Raji (cell line): ENCODE data around the gene BAZ2B.

Source experiments
- POLR2A ChIP-seq: IDR thresholded peaks from 2 replicates; pipeline ENCODE4 v1.6.1; 2011; ENCODE audit warnings: low read depth, low read length, control low read depth; ENCODE audit not compliant: insufficient read depth

BAZ2B gene

GRCh38 chr2:159399716-159400415, 216.5 kb downstream of the BAZ2B start:
- TF ChIP-seq POLR2A, result no peak

GRCh38 chr2:159396799-159397198, 219.5 kb downstream of the BAZ2B start:
- no peak for TF ChIP-seq POLR2A

- no peak for TF ChIP-seq POLR2A
Observed at GRCh38 chr2:159382447-159383028, 233.8 kb downstream of the BAZ2B start.

DNA sequence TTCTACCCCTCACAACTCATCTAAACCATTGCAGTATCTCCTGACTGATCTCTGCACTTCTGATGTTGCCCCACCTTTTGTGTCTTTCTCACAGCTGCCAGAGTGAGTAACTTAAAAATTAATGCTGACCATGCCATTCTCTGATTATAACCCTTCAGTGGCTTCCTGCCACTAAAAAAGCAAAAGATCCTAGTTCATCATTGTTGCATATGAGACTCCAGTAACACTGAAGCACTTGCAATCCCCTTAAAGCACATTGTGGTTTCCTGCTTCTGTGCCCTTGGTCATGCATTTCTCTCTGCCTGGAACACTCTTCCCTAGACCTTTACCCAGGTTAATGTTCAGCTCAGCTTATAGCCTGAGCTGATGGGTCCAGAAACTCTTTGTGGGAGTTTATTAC, 234.8 kb downstream of the BAZ2B start:
- TF ChIP-seq POLR2A, result no peak

DNA sequence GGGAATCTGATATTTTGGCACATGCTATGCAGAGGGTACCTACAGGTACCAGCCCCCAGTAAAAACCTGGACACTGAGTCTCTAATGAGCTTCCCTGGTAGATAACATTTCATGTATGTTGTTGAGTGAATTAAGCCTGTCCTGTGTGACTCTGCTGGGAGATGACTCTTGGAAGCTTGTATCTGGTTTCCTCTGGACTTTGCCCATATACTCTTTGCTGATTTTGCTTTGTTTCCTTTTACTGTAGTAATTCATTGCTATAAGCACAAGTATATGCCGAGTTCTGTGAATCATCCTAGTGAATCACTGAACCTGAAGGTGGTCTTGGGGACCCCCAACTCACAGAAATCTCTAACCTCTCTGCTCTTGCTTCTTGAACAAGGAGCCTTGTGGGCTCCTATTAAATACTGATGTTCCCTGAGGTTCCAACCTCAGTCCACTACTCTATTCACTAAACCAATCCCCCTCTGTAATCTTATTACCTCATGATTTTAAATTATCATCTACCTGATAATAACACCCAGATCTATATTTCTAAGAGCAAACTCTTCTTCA, 235.6 kb downstream of the BAZ2B start:
- no peak for TF ChIP-seq POLR2A

DNA sequence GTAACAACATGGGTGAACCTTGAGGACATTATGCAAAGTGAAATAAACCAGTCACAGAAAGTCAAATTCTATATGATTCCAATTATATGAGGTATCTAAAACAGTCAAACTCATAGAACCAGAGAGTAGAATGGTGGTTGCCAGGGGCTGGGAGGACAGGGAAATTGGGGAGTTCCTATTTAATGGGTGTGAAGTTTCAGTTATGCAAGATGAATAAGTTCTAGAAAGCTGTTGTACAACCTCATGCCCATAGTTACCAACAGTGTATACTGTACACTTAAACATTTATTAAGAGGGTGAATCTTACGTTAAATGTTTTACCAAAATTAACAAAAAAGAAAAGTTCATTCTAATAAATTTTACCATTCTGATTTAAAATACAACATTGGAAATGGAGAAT, 237.2 kb downstream of the BAZ2B start:
- TF ChIP-seq POLR2A, result no peak

- no peak for TF ChIP-seq POLR2A
Observed at GRCh38 chr2:159375241-159375640, 241.1 kb downstream of the BAZ2B start.

DNA sequence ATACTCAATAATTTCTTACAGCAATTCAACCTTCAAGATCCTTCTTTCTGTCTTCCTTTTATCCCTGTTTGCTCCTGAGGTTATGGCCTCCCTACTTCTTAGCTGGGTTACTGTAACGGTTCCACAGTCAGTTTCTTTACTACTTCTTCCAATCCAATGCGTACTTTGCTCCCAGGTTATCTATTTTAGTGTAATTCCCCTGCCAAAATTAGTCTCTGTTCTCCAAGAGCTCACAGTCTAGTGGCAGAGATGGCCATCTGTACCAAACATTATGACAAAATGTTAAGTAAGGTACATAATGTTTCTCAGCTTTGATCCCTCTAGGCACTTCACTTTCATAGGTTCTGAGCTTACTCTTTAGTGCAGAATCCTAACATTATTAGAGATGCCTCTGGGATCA, 244.8 kb downstream of the BAZ2B start:
- no peak for TF ChIP-seq POLR2A

DNA sequence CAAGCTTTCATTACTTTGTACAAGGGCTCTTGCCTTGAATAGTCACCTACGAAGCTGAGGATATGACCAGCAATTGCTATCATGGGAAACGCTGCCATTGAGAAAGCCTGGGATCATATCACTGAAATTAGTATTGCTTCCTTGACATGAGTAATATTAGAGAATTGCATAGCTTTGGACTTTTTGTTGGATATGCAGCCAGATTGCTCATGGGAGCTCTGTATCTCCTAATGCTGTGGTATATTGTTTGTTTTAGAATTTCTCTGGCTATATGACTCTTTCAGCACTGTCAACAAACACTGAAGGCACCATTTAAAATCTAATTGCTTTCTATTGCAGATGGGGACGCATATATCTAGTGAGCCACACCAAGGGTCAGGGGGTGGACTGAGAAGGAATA, 249.8 kb downstream of the BAZ2B start:
- no peak for TF ChIP-seq POLR2A

GRCh38 chr2:159362816-159363251, 253.5 kb downstream of the BAZ2B start:
- TF ChIP-seq POLR2A, result no peak

GRCh38 chr2:159362094-159362493, 254.3 kb downstream of the BAZ2B start:
- TF ChIP-seq POLR2A, result no peak

GRCh38 chr2:159356053-159356554, 260.2 kb downstream of the BAZ2B start:
- no peak for TF ChIP-seq POLR2A

GRCh38 chr2:159351977-159352376, 264.4 kb downstream of the BAZ2B start:
- TF ChIP-seq POLR2A, result no peak

DNA sequence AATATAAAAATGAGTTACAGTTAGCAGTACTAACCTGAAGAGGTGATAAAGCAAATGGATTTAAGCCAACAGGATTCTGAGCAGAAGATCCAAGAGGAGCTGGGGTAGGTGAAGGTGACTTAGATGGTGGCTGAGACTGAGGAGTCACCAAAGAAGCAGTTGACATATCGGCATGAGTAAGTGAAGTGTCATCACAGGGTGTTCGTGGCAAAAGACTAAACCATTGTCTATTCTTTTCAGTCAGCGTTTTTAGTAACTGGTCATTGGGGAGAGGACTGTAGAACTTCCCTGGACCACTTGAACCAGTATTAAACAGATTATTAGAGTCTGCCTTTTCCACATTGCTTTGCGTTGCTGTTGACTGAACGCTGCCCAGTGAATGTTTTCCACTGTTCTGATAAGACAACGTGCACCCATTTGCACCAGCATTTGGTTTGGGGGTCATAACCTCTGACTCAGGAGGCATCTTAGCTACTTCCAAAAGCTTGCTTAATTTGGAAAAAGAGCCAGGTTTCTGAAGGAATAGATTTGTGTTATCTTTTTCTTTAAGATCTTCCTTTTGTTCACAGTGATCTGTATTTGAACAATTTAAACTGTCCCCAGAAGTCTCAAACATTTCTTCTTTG, 266.6 kb downstream of the BAZ2B start:
- no peak for TF ChIP-seq POLR2A

GRCh38 chr2:159326569-159327255, 289.6 kb downstream of the BAZ2B start:
- TF ChIP-seq POLR2A, result no peak
